HG03280 (cell line): ENCODE results near the gene FAM20B.
"Not testable (repeated sequence)": the region's sequence is repeated elsewhere in the genome, so short reads cannot be mapped to it uniquely, and the experiment has no call there.

Source experiments
- ATAC-seq: cut with Tn5 transposase; IDR thresholded peaks from one replicate; pipeline ENCODE4 v1.9.1; 2021; ENCODE audit warnings: mild to moderate bottlenecking, moderate library complexity; ENCODE audit not compliant: unreplicated experiment

Gene FAM20B

GRCh38 chr1:179025125-179025974, at the start of gene FAM20B:
FAM20B (plus strand) TSS chr1:179025894; CDS start chr1:179043848, 17,954 bp downstream.
- ATAC-seq, result peak; percentile 78

- no peak for ATAC-seq
Measured at GRCh38 chr1:178976541-178976940, 49.2 kb upstream of the FAM20B start.

- ATAC-seq, result no peak
Measured at GRCh38 chr1:178986204-178986603, 39.5 kb upstream of the FAM20B start.

GRCh38 chr1:178988198-178988597, 37.5 kb upstream of the FAM20B start:
- not testable (repeated sequence) for ATAC-seq

GRCh38 chr1:178993559-178993958, 32.1 kb upstream of the FAM20B start:
- no peak for ATAC-seq

- ATAC-seq, result no peak
Measured at GRCh38 chr1:178997428-178997827, 28.3 kb upstream of the FAM20B start.

- no peak for ATAC-seq
Measured at GRCh38 chr1:178998295-178998694, 27.4 kb upstream of the FAM20B start.

- no peak for ATAC-seq
Measured at GRCh38 chr1:178999061-178999460, 26.6 kb upstream of the FAM20B start.

GRCh38 chr1:179001451-179001850, 24.2 kb upstream of the FAM20B start:
- ATAC-seq, result no peak

- not testable (repeated sequence) for ATAC-seq
Measured at GRCh38 chr1:179002064-179002463, 23.6 kb upstream of the FAM20B start.

GRCh38 chr1:179002552-179003345, 22.9 kb upstream of the FAM20B start:
- ATAC-seq, result peak; percentile 80

GRCh38 chr1:179003512-179004066, 22.1 kb upstream of the FAM20B start:
- no peak for ATAC-seq

- no peak for ATAC-seq
Measured at GRCh38 chr1:179007233-179007632, 18.5 kb upstream of the FAM20B start.

- no peak for ATAC-seq
Measured at GRCh38 chr1:179010671-179011070, 15.0 kb upstream of the FAM20B start.

GRCh38 chr1:179012038-179012437, 13.7 kb upstream of the FAM20B start:
- ATAC-seq, result no peak

GRCh38 chr1:179014123-179014522, 11.6 kb upstream of the FAM20B start:
- no peak for ATAC-seq

- ATAC-seq, result no peak
Measured at GRCh38 chr1:179015396-179015795, 10.3 kb upstream of the FAM20B start.

GRCh38 chr1:179016706-179017382, 8.8 kb upstream of the FAM20B start:
- ATAC-seq, result no peak

GRCh38 chr1:179017383-179018326, 8.0 kb upstream of the FAM20B start:
- no peak for ATAC-seq

GRCh38 chr1:179021873-179022272, 3.8 kb upstream of the FAM20B start:
- ATAC-seq, result no peak
